H9 (cell line): ENCODE measurements around the gene PRKCZ. TPM values are rescaled to one million over a fixed set of nuclear protein-coding genes. Genes with fewer than 3 reads are reported as not detected.

ENCODE experiments used
- DNase-seq: peaks from one replicate; pipeline ENCODE4 v3.0.0-alpha.2; 2017
- H2AFZ ChIP-seq: one replicate; pipeline ENCODE4 v1.6.1; 2013; ENCODE audit warnings: mild to moderate bottlenecking, low read length, control low read depth, moderate library complexity
- H2AK5ac ChIP-seq: 2 replicates; pipeline ENCODE4 v1.6.1; 2013; ENCODE audit warnings: low read length, control low read depth, mixed read lengths; ENCODE audit not compliant: insufficient read length
- H2BK120ac ChIP-seq: one replicate; pipeline ENCODE4 v1.6.1; 2013; ENCODE audit warnings: low read depth, mild to moderate bottlenecking, low read length, control low read depth, inconsistent platforms; ENCODE audit not compliant: poor library complexity, severe bottlenecking
- H2BK12ac ChIP-seq: 2 replicates; pipeline ENCODE4 v1.6.1; 2013; ENCODE audit warnings: low read length, control low read depth, mixed read lengths, low read depth; ENCODE audit not compliant: insufficient read length
- H2BK15ac ChIP-seq: 2 replicates; pipeline ENCODE4 v1.6.1; 2013; ENCODE audit warnings: low read depth, low read length, control low read depth
- H2BK20ac ChIP-seq: one replicate; pipeline ENCODE4 v1.6.1; 2013; ENCODE audit warnings: low read depth, mild to moderate bottlenecking, low read length, control low read depth, inconsistent platforms; ENCODE audit not compliant: poor library complexity, severe bottlenecking
- H2BK5ac ChIP-seq: 2 replicates; pipeline ENCODE4 v1.6.1; 2013; ENCODE audit warnings: low read length, control low read depth, mixed read lengths; ENCODE audit not compliant: insufficient read length
- H3K14ac ChIP-seq: 2 replicates; pipeline ENCODE4 v1.6.1; 2013; ENCODE audit warnings: low read length, control low read depth; ENCODE audit not compliant: insufficient read depth
- H3K18ac ChIP-seq: 2 replicates; pipeline ENCODE4 v1.6.1; 2013; ENCODE audit warnings: low read depth, mild to moderate bottlenecking, mixed read lengths, low read length, control low read depth; ENCODE audit not compliant: insufficient read length
- H3K23ac ChIP-seq: 2 replicates; pipeline ENCODE4 v1.6.1; 2013; ENCODE audit warnings: low read length, control low read depth, mixed read lengths, low read depth; ENCODE audit not compliant: insufficient read length
- H3K23me2 ChIP-seq: 2 replicates; pipeline ENCODE4 v1.6.1; 2013; ENCODE audit warnings: low read depth, mild to moderate bottlenecking, mixed read lengths, low read length, control low read depth; ENCODE audit not compliant: insufficient read length, poor library complexity, severe bottlenecking
- H3K27ac ChIP-seq: 2 replicates; pipeline ENCODE4 v1.5.1; 2013; ENCODE audit warnings: low read length, control low read depth, mixed read lengths, low read depth; ENCODE audit not compliant: insufficient read length
- H3K27me3 ChIP-seq: 2 replicates; pipeline ENCODE4 v1.6.1; 2013; ENCODE audit warnings: low read length, control low read depth, inconsistent platforms; ENCODE audit not compliant: insufficient read depth
- H3K4ac ChIP-seq: 2 replicates; pipeline ENCODE4 v1.6.1; 2013; ENCODE audit warnings: low read depth, mild to moderate bottlenecking, control low read depth, inconsistent platforms, low read length, moderate library complexity
- H3K4me1 ChIP-seq: 2 replicates; pipeline ENCODE4 v1.6.1; 2013; ENCODE audit warnings: low read length, control low read depth, inconsistent platforms; ENCODE audit not compliant: insufficient read depth
- H3K4me2 ChIP-seq: 2 replicates; pipeline ENCODE4 v1.6.1; 2013; ENCODE audit warnings: low read length, control low read depth, mixed read lengths; ENCODE audit not compliant: insufficient read length, insufficient read depth
- H3K56ac ChIP-seq: 2 replicates; pipeline ENCODE4 v1.6.1; 2013; ENCODE audit warnings: low read depth, mild to moderate bottlenecking, mixed read lengths, low read length, control low read depth; ENCODE audit not compliant: insufficient read length
- H3K79me1 ChIP-seq: 2 replicates; pipeline ENCODE4 v1.6.1; 2013; ENCODE audit warnings: low read depth, mild to moderate bottlenecking, moderate library complexity, low read length, control low read depth, inconsistent platforms; ENCODE audit not compliant: insufficient read depth, poor library complexity, severe bottlenecking
- H3K79me2 ChIP-seq: 2 replicates; pipeline ENCODE4 v1.6.1; 2013; ENCODE audit warnings: low read length, control low read depth, inconsistent platforms; ENCODE audit not compliant: insufficient read depth
- H3K9ac ChIP-seq: 2 replicates; pipeline ENCODE4 v1.6.1; 2013; ENCODE audit warnings: low read length, control low read depth, mixed read lengths; ENCODE audit not compliant: insufficient read length; ENCODE audit errors: extremely low read depth
- H3K9me3 ChIP-seq: one replicate; pipeline ENCODE4 v1.6.1; 2013; ENCODE audit warnings: low read depth, low read length, inconsistent platforms; ENCODE audit not compliant: control insufficient read depth
- H3T11ph ChIP-seq: one replicate; pipeline ENCODE4 v1.6.1; 2013; ENCODE audit warnings: mild to moderate bottlenecking, low read length, control low read depth, inconsistent platforms
- H4K20me1 ChIP-seq: one replicate; pipeline ENCODE4 v1.6.1; 2013; ENCODE audit not compliant: control insufficient read depth, insufficient read length, insufficient read depth
- H4K5ac ChIP-seq: 2 replicates; pipeline ENCODE4 v1.6.1; 2013; ENCODE audit warnings: low read depth, mild to moderate bottlenecking, mixed read lengths, low read length, control low read depth; ENCODE audit not compliant: insufficient read length
- H4K8ac ChIP-seq: replicated peaks from 2 replicates; pipeline ENCODE4 v1.6.1; 2013; ENCODE audit warnings: low read length, control low read depth, mixed read lengths, low read depth; ENCODE audit not compliant: insufficient read length
- H4K91ac ChIP-seq: 2 replicates; pipeline ENCODE4 v1.6.1; 2013; ENCODE audit warnings: low read depth, mild to moderate bottlenecking, moderate library complexity, mixed read lengths, low read length, control low read depth; ENCODE audit not compliant: insufficient read length
- H3K27ac Mint-ChIP-seq, 3 experiments: 2 replicates in 2 of 3; 3 replicates in 1 of 3; pipeline ENCODE4 v1.8.0; 2020 to 2021; ENCODE audit warnings: mixed read lengths in 3 of 3, mild to moderate bottlenecking in 1 of 3, moderate library complexity in 1 of 3
- H3K27me3 Mint-ChIP-seq: 2 replicates; pipeline ENCODE4 v1.8.0; 2021; ENCODE audit warnings: low read depth, mild to moderate bottlenecking, moderate library complexity, mixed read lengths
- H3K36me3 Mint-ChIP-seq, 3 experiments: 2 replicates in 2 of 3; 3 replicates in 1 of 3; pipeline ENCODE4 v1.8.0; 2020 to 2021; ENCODE audit warnings: low read depth in 3 of 3, mixed read lengths in 3 of 3; ENCODE audit not compliant: insufficient read depth in 1 of 3
- H3K4me1 Mint-ChIP-seq, 2 experiments: 2 replicates each; pipeline ENCODE4 v1.8.0; 2020; ENCODE audit warnings: mixed read lengths in 2 of 2
- H3K4me3 Mint-ChIP-seq, 2 experiments: 2 replicates in 1 of 2; 3 replicates in 1 of 2; pipeline ENCODE4 v1.8.0; 2020 to 2021; ENCODE audit warnings: mild to moderate bottlenecking in 2 of 2, mixed read lengths in 2 of 2, moderate library complexity in 1 of 2
- H3K9me3 Mint-ChIP-seq, 2 experiments: 2 replicates in 1 of 2; 3 replicates in 1 of 2; pipeline ENCODE4 v1.8.0; 2020; ENCODE audit warnings: mild to moderate bottlenecking in 2 of 2, mixed read lengths in 2 of 2, moderate library complexity in 1 of 2
- CTCF ChIP-seq: fragments of 200-600 bp; sonication (generic); conservative IDR thresholded peaks from 3 replicates; pipeline ENCODE4 v1.8.0; 2021; ENCODE audit warnings: antibody characterized with exemption, mild to moderate bottlenecking
- WGBS: extraction: QIAGEN DNeasy Blood & Tissue Kit; methylation state at CpG from one replicate; pipeline ENCODE4 v1.1.7; 2013; ENCODE audit warnings: missing lambda C conversion rate, low lambda C conversion rate, mixed read lengths; ENCODE audit not compliant: insufficient read length; ENCODE audit errors: extremely low coverage; 5-methylcytosine and 5-hydroxymethylcytosine counted together
- total RNA-seq: library from RNA; stranded (reverse); gene quantifications from 2 replicates; pipeline ENCODE4 v1.2.1, GENCODE V29; 2021

The PRKCZ gene
- total RNA-seq, 1 experiment from 2014 or later = 48.4 TPM

GRCh38 chr1:2206813-2207487, 156.7 kb downstream of the PRKCZ start:
- Histone ChIP-seq H2BK15ac (no peak overlapping the region), H3K56ac (no peak overlapping the region), H2BK12ac (no peak overlapping the region), H2AK5ac (no peak overlapping the region), H3K23ac (no peak overlapping the region), H3K9me3 (no peaks in the 10 kb centered on the region), H4K91ac (no peak overlapping the region), H4K5ac (no peak overlapping the region), H3K4ac (no peak overlapping the region), H3K18ac (no peak overlapping the region), H3K4me2 (no peak overlapping the region), H3K79me2 (no peaks in the 10 kb centered on the region), H2AFZ (no peak overlapping the region), H3K9ac (no peak overlapping the region), H3K4me1 (no peaks in the 10 kb centered on the region), H4K20me1 (no peaks in the 10 kb centered on the region), H3K27me3 (no peaks in the 10 kb centered on the region), H3K79me1 (no peaks in the 10 kb centered on the region), H2BK120ac (no peak overlapping the region), H2BK5ac (no peak overlapping the region), H3K14ac (no peak overlapping the region; the same call in 1 of the 2 replicates), H3K27ac (no peak overlapping the region), H3K23me2 (peaks cover 14% of the 10 kb centered on the region), H4K8ac (no peak overlapping the region), H3T11ph (no peak overlapping the region), H2BK20ac (no peak overlapping the region)
- no peak for DNase-seq
- no peak for TF ChIP-seq CTCF
- H3K36me3 Mint-ChIP-seq = no peaks in the 10 kb centered on the region; a peak in 1 of 7 replicates
- H3K4me1 Mint-ChIP-seq = peaks cover 11 to 32% of the 10 kb centered on the region in 2 experiments
- H3K4me3 Mint-ChIP-seq = peak overlapping the region in 1 of 2 experiments; percentile 40; a peak in 1 of 5 replicates
- H3K27ac Mint-ChIP-seq = no peak overlapping the region
- H3K9me3 Mint-ChIP-seq = no peaks in the 10 kb centered on the region
- WGBS = no CpG with 5 or more reads among the region's 16 CpGs
- H3K27me3 Mint-ChIP-seq = peaks cover 13% of the 10 kb centered on the region
